ENCODE measurements around the gene TFCP2L1. TPM values are rescaled to one million over a fixed set of nuclear protein-coding genes. Genes with fewer than 3 reads are reported as not detected.
"Not testable (repeated sequence)": the region's sequence is repeated elsewhere in the genome, so short reads cannot be mapped to it uniquely, and the experiment has no call there.

The TFCP2L1 gene
- total RNA-seq, 1 donor from 2014 or later: not detected

- H3K9me3 Mint-ChIP-seq; DNase-seq; H3K4me1 Mint-ChIP-seq; H3K36me3 Mint-ChIP-seq (ENCODE audit: low read depth); H3K27ac Mint-ChIP-seq; intact Hi-C loops (cut with micrococcal nuclease); H3K4me3 Mint-ChIP-seq: not testable (repeated sequence)
- H3K27me3 Mint-ChIP-seq: peaks cover 13% of the 10 kb centered on the region
Measured at GRCh38 chr2:121269436-121269835, 15.6 kb downstream of the TFCP2L1 start.

GRCh38 chr2:121266543-121267106, 18.4 kb downstream of the TFCP2L1 start:
- no peak overlapping the region for H3K27ac Mint-ChIP-seq
- DNase-seq: no peak
- no peaks in the 10 kb centered on the region for H3K4me1 Mint-ChIP-seq
- no peaks in the 10 kb centered on the region for H3K36me3 Mint-ChIP-seq (ENCODE audit: low read depth)
- no peaks in the 10 kb centered on the region for H3K9me3 Mint-ChIP-seq
- H3K27me3 Mint-ChIP-seq: peaks cover 2% of the 10 kb centered on the region
- H3K4me3 Mint-ChIP-seq: no peak overlapping the region
- intact Hi-C loops (cut with micrococcal nuclease): no loop called here

DNA sequence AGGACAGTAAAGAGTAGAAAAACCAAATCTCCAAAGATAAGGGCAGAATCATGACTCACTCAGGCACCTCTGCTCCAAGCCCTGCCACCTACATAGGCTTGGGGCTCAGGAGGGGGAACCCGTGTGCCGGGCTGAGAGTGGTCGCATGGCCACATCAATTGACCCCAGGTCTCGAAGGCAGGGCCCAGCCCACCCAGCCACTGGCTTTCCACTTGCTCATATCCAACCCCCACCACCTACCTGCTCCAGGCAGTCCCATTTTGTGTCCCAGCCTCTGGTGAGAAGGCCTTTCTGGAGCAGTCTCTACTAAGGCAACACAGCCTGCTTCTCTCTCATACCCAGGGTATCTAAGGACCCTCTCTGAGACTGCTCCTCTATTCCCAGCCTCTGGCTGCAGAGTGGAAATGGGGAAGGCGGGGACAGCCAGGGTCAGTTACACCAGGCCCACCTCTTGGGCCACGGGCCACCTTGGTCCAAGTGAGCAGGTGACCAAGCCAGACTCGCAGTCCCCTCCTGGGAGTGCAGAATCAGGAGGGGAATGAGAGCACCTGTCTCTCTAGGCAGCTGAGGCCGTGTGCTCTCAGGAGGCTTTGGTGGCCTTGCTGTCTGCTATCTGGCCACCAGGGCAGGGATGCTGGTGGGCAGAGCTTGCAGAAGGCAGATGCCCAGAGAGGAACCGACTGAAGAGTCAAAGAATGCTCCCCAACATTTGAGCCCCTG, 20.8 kb downstream of the TFCP2L1 start:
- no peaks in the 10 kb centered on the region for H3K4me1 Mint-ChIP-seq
- H3K27me3 Mint-ChIP-seq: peaks cover 4% of the 10 kb centered on the region
- H3K36me3 Mint-ChIP-seq (ENCODE audit: low read depth): no peaks in the 10 kb centered on the region
- H3K4me3 Mint-ChIP-seq: no peak overlapping the region
- no peaks in the 10 kb centered on the region for H3K9me3 Mint-ChIP-seq
- no peak for DNase-seq
- H3K27ac Mint-ChIP-seq: no peak overlapping the region
- intact Hi-C loops (cut with micrococcal nuclease): no loop called here

DNA sequence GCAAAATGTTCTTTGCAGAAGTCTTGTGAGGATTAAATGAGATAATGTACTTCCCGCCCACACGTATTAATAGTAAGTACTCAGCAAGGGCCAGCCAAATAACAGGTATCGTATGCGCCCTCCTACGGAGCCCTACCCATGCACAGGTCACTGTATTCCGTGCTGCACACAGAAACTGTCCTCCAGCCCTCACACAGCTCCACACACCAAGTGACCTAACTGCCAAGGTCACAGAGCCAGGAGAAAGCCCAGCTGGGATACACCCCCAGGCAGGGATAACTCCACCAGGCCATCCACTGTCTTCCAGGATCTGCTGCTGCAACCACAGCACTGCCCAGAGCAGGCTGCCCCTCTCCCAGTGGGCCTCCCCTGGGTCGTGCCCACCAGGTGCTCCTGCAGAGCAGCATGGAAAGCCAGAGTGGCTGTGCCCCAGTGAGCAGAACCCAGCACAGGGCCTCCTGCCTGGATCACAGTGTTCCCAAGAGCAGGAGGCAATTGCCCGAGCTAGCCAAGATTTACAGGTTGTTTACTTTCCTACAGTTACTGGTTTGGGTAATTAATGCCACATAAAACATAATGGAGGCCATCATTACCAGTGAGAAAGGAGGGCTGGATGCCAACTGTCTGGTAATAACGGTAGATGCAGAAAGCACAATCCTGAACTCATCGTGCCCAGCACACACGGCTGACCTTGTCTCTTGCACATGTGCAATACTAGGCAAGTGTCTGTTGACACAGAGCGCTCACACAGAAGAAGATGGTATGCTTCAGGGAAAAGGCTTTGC, 24.4 kb downstream of the TFCP2L1 start:
- no peaks in the 10 kb centered on the region for H3K4me1 Mint-ChIP-seq
- DNase-seq: no peak
- no peak overlapping the region for H3K27ac Mint-ChIP-seq
- H3K36me3 Mint-ChIP-seq (ENCODE audit: low read depth): no peaks in the 10 kb centered on the region
- H3K9me3 Mint-ChIP-seq: no peaks in the 10 kb centered on the region
- no peak overlapping the region for H3K4me3 Mint-ChIP-seq
- peaks cover 4% of the 10 kb centered on the region for H3K27me3 Mint-ChIP-seq
- intact Hi-C loops (cut with micrococcal nuclease): no loop called here

- no peak for DNase-seq
- Mint-ChIP-seq H3K27me3 (peaks cover 4% of the 10 kb centered on the region), H3K9me3 (no peaks in the 10 kb centered on the region), H3K27ac (no peak overlapping the region), H3K4me3 (no peak overlapping the region), H3K36me3 (ENCODE audit: low read depth) (no peaks in the 10 kb centered on the region), H3K4me1 (no peaks in the 10 kb centered on the region)
- intact Hi-C loops (cut with micrococcal nuclease): no loop called here
Measured at GRCh38 chr2:121258051-121258450, 27.0 kb downstream of the TFCP2L1 start.

GRCh38 chr2:121257480-121257840, 27.5 kb downstream of the TFCP2L1 start:
- Mint-ChIP-seq H3K4me1 (no peaks in the 10 kb centered on the region), H3K4me3 (no peak overlapping the region), H3K36me3 (ENCODE audit: low read depth) (no peaks in the 10 kb centered on the region), H3K27me3 (peaks cover 4% of the 10 kb centered on the region), H3K9me3 (no peaks in the 10 kb centered on the region), H3K27ac (no peak overlapping the region)
- intact Hi-C loops (cut with micrococcal nuclease): no loop called here
- DNase-seq: no peak

DNA sequence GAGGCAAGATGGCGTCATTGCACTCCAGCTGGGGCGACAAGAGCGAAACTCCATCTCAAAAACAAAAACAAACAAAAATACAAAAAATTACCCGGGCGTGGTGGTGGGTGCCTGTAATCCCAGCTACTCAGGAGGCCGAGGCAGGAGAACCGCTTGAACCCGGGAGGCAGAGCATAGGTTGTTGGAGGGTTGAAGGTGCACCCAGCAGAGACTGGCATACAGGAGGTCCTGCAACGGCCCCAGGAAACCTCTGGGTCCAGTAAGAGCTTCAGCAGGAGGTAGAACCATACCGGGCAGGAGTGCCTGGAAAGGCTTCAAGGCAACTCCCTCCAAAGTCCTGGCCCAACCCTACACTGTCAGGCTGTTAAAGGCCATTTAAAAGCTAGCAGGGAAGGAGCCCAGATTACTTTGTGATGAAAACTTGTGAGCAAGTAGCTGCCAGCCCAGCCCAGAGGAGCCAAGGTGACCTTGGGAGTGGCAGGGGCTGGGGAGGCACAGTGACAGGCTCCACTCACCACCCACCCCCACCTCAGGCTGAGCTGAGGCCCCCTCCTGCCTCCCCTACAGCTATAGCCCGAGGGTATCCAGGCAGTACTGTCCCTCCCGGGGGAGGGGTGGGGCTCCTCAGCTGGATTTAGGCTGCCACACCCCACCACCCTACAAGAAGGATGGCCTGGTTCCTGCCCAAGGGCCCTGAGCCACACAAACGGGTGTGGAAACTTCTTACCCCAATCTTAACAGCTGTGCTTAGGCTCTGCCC, 28.1 kb downstream of the TFCP2L1 start:
- Mint-ChIP-seq H3K4me3 (no peak overlapping the region), H3K4me1 (no peaks in the 10 kb centered on the region), H3K27me3 (peaks cover 4% of the 10 kb centered on the region), H3K9me3 (no peaks in the 10 kb centered on the region), H3K27ac (no peak overlapping the region), H3K36me3 (ENCODE audit: low read depth) (no peaks in the 10 kb centered on the region)
- intact Hi-C loops (cut with micrococcal nuclease): no loop called here
- DNase-seq: no peak

GRCh38 chr2:121255358-121255757, 29.6 kb downstream of the TFCP2L1 start:
- intact Hi-C loops (cut with micrococcal nuclease): no loop called here
- Mint-ChIP-seq H3K27me3 (peaks cover 4% of the 10 kb centered on the region), H3K4me3 (no peak overlapping the region), H3K4me1 (no peaks in the 10 kb centered on the region), H3K27ac (no peak overlapping the region), H3K36me3 (ENCODE audit: low read depth) (no peaks in the 10 kb centered on the region), H3K9me3 (no peaks in the 10 kb centered on the region)
- DNase-seq: no peak

DNA sequence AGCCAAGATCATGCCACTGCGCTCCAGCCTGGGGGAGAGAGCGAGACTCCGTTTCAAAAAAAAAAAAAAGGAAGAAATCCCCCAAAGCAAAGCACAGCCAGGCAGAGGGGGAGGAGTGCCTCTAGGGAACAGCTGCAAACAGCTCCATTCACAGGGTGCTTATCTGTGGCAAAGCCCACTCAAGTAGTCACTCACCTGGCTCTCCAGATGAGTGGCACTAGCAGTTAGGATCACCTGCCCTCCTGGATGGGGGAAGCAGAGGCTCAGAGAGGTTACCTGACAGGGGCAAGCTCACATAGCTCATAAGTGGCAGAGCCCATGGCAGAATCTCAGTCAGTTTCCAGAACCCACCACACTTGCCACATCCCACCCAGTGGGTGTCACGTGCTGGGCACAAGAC, 30.3 kb downstream of the TFCP2L1 start:
- intact Hi-C loops (cut with micrococcal nuclease): no loop called here
- Mint-ChIP-seq H3K36me3 (ENCODE audit: low read depth) (no peaks in the 10 kb centered on the region), H3K27me3 (peaks cover 2% of the 10 kb centered on the region), H3K9me3 (no peaks in the 10 kb centered on the region), H3K4me3 (no peak overlapping the region), H3K27ac (no peak overlapping the region), H3K4me1 (no peaks in the 10 kb centered on the region)
- no peak for DNase-seq

GRCh38 chr2:121253674-121254240, 31.2 kb downstream of the TFCP2L1 start:
- Mint-ChIP-seq H3K36me3 (ENCODE audit: low read depth) (no peaks in the 10 kb centered on the region), H3K4me1 (no peaks in the 10 kb centered on the region), H3K27ac (no peak overlapping the region), H3K27me3 (peaks cover 2% of the 10 kb centered on the region), H3K4me3 (no peak overlapping the region), H3K9me3 (no peaks in the 10 kb centered on the region)
- no peak for DNase-seq
- intact Hi-C loops (cut with micrococcal nuclease): no loop called here

DNA sequence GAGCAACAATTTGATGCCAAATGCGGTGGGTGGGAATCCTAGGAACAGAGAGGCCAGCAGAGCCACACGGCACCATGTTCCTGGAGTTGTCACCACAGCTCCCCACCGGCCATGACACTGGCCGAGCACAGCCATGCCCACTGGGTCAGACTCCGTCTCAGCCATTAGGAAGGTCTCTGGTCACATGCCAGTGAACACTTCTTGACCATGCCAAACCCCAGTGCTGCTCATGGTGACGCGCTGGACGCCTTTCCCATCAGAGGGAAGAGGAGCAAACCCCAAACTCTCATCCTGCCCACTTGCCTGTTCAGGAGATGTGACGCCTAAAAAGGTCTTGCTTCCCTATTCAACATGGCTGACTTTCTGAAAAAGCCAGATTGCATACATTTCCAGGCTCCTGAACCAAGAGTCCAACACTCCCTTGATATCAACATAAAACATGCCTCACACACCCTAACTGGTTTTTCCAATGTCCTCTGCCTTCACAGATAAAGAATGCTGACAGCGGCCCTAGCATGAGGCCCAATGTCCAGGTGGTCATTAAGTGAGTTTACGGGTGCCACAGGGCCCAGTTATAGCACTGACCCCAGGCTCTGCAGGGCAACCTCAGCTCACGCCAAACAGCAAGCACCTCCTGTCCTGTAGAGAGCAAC, 31.9 kb downstream of the TFCP2L1 start:
- Mint-ChIP-seq H3K27ac (no peak overlapping the region), H3K36me3 (ENCODE audit: low read depth) (no peaks in the 10 kb centered on the region), H3K27me3 (no peaks in the 10 kb centered on the region), H3K9me3 (no peaks in the 10 kb centered on the region), H3K4me1 (no peaks in the 10 kb centered on the region), H3K4me3 (no peak overlapping the region)
- intact Hi-C loops (cut with micrococcal nuclease): no loop called here
- no peak for DNase-seq

GRCh38 chr2:121251497-121251896, 33.5 kb downstream of the TFCP2L1 start:
- intact Hi-C loops (cut with micrococcal nuclease): no loop called here
- no peak overlapping the region for H3K27ac Mint-ChIP-seq
- H3K4me1 Mint-ChIP-seq: no peaks in the 10 kb centered on the region
- DNase-seq: no peak
- no peaks in the 10 kb centered on the region for H3K9me3 Mint-ChIP-seq
- H3K4me3 Mint-ChIP-seq: no peak overlapping the region
- no peaks in the 10 kb centered on the region for H3K36me3 Mint-ChIP-seq (ENCODE audit: low read depth)
- no peaks in the 10 kb centered on the region for H3K27me3 Mint-ChIP-seq

- Mint-ChIP-seq H3K9me3 (no peaks in the 10 kb centered on the region), H3K27me3 (no peaks in the 10 kb centered on the region), H3K36me3 (ENCODE audit: low read depth) (no peaks in the 10 kb centered on the region), H3K4me1 (no peaks in the 10 kb centered on the region), H3K4me3 (no peak overlapping the region), H3K27ac (no peak overlapping the region)
- DNase-seq: no peak
- intact Hi-C loops (cut with micrococcal nuclease): no loop called here
Measured at GRCh38 chr2:121248766-121249343, 36.1 kb downstream of the TFCP2L1 start.
